NCI-H187 (cell line): ENCODE results near the gene ZNF106.

ENCODE experiments used
- DNase-seq, 2 experiments: peaks; one replicate each; lab custom pipeline; 2025; lab: John Stamatoyannopoulos, UW

The ZNF106 gene

GRCh38 chr15:42474827-42475226 lies 16.1 kb downstream of the ZNF106 start:
- DNase-seq = no peak

- no peak for DNase-seq
These were observed 19.9 kb downstream of the ZNF106 start for GRCh38 chr15:42471002-42471401.

GRCh38 chr15:42465520-42466259 lies 25.3 kb downstream of the ZNF106 start:
- no peak for DNase-seq

- no peak for DNase-seq
These were observed 29.7 kb downstream of the ZNF106 start for GRCh38 chr15:42461261-42461660.

GRCh38 chr15:42457445-42458442 lies 33.2 kb downstream of the ZNF106 start:
- DNase-seq = no peak

GRCh38 chr15:42456971-42457370 lies 34.0 kb downstream of the ZNF106 start:
- DNase-seq = no peak

GRCh38 chr15:42456531-42456930 lies 34.4 kb downstream of the ZNF106 start:
- DNase-seq = no peak

GRCh38 chr15:42453826-42454225 lies 37.1 kb downstream of the ZNF106 start:
- DNase-seq = no peak

- DNase-seq = no peak
These were observed 40.5 kb downstream of the ZNF106 start for GRCh38 chr15:42450425-42450790.

GRCh38 chr15:42449770-42450424 lies 41.0 kb downstream of the ZNF106 start:
- DNase-seq = no peak

- DNase-seq = no peak
These were observed 42.7 kb downstream of the ZNF106 start for GRCh38 chr15:42448281-42448680.

GRCh38 chr15:42447599-42447998 lies 43.3 kb downstream of the ZNF106 start:
- no peak for DNase-seq

- DNase-seq = no peak
These were observed 45.4 kb downstream of the ZNF106 start for GRCh38 chr15:42445551-42445950.

GRCh38 chr15:42444415-42445063 lies 46.4 kb downstream of the ZNF106 start:
- DNase-seq = no peak

- no peak for DNase-seq
These were observed 63.3 kb downstream of the ZNF106 start for GRCh38 chr15:42427429-42428223.

- no peak for DNase-seq
These were observed 69.6 kb downstream of the ZNF106 start for GRCh38 chr15:42421376-42421775.

- DNase-seq = no peak
These were observed 71.6 kb downstream of the ZNF106 start for GRCh38 chr15:42419369-42419768.

GRCh38 chr15:42413920-42414319 lies 77.0 kb downstream of the ZNF106 start:
- DNase-seq = no peak

GRCh38 chr15:42411884-42412283 lies 79.1 kb downstream of the ZNF106 start:
- no peak for DNase-seq

GRCh38 chr15:42409011-42409410 lies 81.9 kb downstream of the ZNF106 start:
- DNase-seq = no peak

GRCh38 chr15:42408178-42408577 lies 82.8 kb downstream of the ZNF106 start:
- no peak for DNase-seq
